AG04449 (cell line): Measurements from ENCODE around the gene DYNLL2.
A peak's percentile ranks its signal among the peaks of the same experiment; 100 is the strongest.
"Not testable (repeated sequence)": the region's sequence is repeated elsewhere in the genome, so short reads cannot be mapped to it uniquely, and the experiment has no call there.

ENCODE experiments used
- CTCF ChIA-PET: fragments of 350-600 bp; formaldehyde crosslinking; extraction: SDS; loops from one replicate; lab custom pipeline; 2021; ENCODE audit warnings: antibody characterized with exemption; lab: Yijun Ruan, JAX
- POLR2A ChIA-PET: fragments of 400-600, 350-600 bp; formaldehyde crosslinking; extraction: SDS; loops from one replicate; lab custom pipeline; 2020; ENCODE audit warnings: antibody characterized with exemption, inconsistent platforms; lab: Yijun Ruan, JAX
- DNase-seq: peaks from one replicate; pipeline ENCODE4 v3.0.0-alpha.2; 2010; ENCODE audit warnings: low read depth, low spot score
- H3K4me3 ChIP-seq: 2 replicates; pipeline ENCODE4 v1.5.1; 2011; ENCODE audit warnings: low read depth, mild to moderate bottlenecking, control low read depth, low read length
- CTCF ChIP-seq: IDR thresholded peaks from one replicate; pipeline ENCODE4 v1.5.1; 2011; ENCODE audit warnings: mild to moderate bottlenecking, moderate library complexity, low read length, control low read depth, inconsistent platforms; ENCODE audit not compliant: insufficient read depth; ENCODE audit errors: missing control alignments

DYNLL2 gene

GRCh38 chr17:58119491-58119890 is 36.3 kb downstream of the DYNLL2 start:
- TF ChIP-seq CTCF: no peak
- no peak for DNase-seq
- CTCF ChIA-PET: interaction anchor here (0.5 kb wide), 1 partner anchor 119 kb away, joined by 4 read pairs; no protein-coding TSS in a partner anchor
- POLR2A ChIA-PET: no interaction called here
- H3K4me3 ChIP-seq: no peak overlapping the region

GRCh38 chr17:58120195-58120822 is 37.1 kb downstream of the DYNLL2 start:
- H3K4me3 ChIP-seq: no peak overlapping the region
- ChIA-PET POLR2A (no interaction called here), CTCF (interaction anchor here (0.5 kb wide), 1 partner anchor 120 kb away, joined by 4 read pairs; no protein-coding TSS in a partner anchor)
- DNase-seq: no peak
- no peak for TF ChIP-seq CTCF

GRCh38 chr17:58121925-58122324 is 38.7 kb downstream of the DYNLL2 start:
- CTCF ChIA-PET: interaction anchor here (0.9 to 1.6 kb wide), 3 partner anchors 196 to 524 kb away, joined by 3 read pairs; no protein-coding TSS in a partner anchor
- no peak overlapping the region for H3K4me3 ChIP-seq
- TF ChIP-seq CTCF: no peak
- POLR2A ChIA-PET: no interaction called here
- no peak for DNase-seq

GRCh38 chr17:58127846-58128245 is 44.6 kb downstream of the DYNLL2 start:
- ChIA-PET CTCF (no interaction called here), POLR2A (no interaction called here)
- no peak overlapping the region for H3K4me3 ChIP-seq
- no peak for TF ChIP-seq CTCF
- DNase-seq: no peak

GRCh38 chr17:58132697-58133096 is 49.5 kb downstream of the DYNLL2 start:
- CTCF ChIA-PET, DNase-seq, POLR2A ChIA-PET, H3K4me3 ChIP-seq: not testable (repeated sequence)

- ChIA-PET CTCF (no interaction called here), POLR2A (no interaction called here)
- H3K4me3 ChIP-seq: no peak overlapping the region
- peak; percentile 30 for TF ChIP-seq CTCF
- DNase-seq: no peak
Measured at GRCh38 chr17:58136669-58137279, 53.6 kb downstream of the DYNLL2 start.
